ENCODE measurements around the gene TCTN1. TPM values are rescaled to one million over a fixed set of nuclear protein-coding genes. Genes with fewer than 3 reads are reported as not detected.
"Not testable (repeated sequence)": the region's sequence is repeated elsewhere in the genome, so short reads cannot be mapped to it uniquely, and the experiment has no call there.

TCTN1 gene
- total RNA-seq, 1 donor from 2014 or later: 9.9 TPM

DNA sequence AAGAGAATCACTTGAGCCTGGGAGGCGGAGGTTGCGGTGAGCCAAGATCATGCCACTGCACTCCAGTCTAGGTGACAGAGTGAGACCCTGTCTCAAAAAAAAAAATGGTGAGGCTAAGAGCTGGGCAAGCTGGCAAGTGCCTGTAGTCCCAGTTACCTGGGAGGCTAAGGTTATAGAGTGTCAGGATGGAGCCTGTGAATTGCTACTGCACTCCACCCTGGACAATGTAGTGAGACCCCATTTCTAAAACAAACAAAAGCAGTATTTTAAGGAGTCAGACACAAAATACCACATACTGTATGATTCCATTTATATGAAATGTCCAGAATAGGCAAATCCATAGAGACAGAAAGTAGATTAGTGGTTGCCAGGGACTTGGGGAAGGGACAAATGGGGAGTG, 26.8 kb upstream of the TCTN1 start:
- DNase-seq: not testable (repeated sequence)

DNA sequence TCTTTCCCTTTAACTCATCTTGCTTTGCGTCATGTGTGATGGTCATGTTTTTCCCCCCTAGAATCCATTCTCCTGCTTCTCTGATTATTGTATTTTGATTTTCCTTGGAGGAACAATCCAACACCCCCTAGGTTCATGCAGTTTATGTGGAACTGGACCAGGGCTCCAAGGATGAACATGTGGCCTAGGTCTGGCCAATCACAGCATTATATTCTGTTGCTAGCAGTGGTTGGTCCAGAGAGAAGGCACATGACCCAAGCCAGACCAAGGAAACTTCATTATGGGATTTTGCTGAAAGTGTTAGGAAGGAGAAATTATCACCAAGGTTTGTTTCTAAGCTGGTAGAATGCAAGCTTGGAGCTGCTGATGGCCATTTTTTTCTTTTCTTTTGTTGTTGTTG, 23.9 kb upstream of the TCTN1 start:
- no peak for DNase-seq

- no peak for DNase-seq
Measured at GRCh38 chr12:110590806-110591326, 23.1 kb upstream of the TCTN1 start.

DNA sequence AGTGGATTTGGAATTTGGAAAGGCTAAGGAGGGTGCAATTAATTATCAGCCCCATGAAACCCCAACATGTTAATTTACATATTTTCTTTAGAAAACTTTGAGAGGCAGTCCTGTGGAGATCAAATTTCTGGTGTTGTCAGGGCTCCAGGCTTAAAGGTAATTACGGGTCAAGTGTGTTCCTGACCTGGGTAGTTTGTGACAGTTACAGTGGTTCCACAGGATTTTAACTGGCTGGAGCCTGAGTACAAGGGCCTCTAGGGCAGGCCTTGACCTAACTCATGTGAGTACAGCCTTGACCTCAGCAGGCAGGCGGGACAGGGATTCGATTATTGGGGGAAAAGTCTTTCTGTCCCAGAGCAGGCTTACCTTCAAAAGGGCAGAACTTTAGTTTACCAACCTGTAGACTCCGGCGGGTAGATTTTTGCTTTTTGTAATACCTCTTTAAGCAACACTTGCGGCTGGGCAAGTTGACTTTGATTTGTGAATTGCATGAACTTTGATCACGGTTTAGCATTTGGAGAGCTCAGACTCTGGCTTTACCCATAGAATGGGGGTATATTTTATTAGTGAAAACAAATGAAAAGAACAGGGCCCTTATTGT, 22.4 kb upstream of the TCTN1 start:
- no peak for DNase-seq

DNA sequence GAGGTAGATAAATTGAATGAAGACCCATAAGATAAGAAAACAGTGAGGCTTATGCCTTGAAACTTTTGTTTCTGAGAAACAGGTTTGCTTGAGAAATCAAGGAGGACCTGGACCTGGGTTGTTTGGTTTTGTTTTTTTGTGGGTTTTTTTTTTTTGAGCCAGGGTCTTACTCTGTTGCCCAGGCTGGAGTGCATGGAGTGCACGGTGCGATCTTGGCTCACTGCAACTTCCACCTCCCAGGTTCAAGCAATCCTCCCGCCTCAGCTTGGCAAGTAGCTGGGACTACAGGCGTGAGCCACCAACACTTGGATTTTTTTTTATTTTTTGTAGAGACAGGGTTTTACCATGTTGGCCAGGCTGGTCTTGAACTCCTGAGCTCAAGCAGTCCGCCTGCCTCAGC, 21.9 kb upstream of the TCTN1 start:
- DNase-seq: no peak

DNA sequence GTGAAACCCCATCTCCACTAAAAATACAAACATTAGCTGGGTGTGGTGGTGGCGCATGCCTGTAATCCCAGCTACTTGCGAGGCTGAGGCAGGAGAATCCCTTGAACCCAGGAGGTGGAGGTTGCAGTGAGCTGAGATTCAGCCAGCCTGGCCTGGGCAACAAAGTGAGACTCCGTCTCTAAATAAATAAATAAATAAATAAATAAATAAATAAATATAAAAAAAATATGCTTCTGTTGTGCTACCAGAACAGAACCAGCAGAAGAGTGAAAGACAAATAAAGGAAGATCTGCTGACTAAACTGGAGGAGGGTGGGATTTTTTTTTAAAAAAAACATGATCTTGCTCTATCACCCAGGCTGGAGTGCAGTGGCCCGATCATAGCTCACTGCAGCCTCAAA, 21.0 kb upstream of the TCTN1 start:
- DNase-seq: not testable (repeated sequence)

GRCh38 chr12:110597885-110598284, 16.0 kb upstream of the TCTN1 start:
- no peak for DNase-seq

DNA sequence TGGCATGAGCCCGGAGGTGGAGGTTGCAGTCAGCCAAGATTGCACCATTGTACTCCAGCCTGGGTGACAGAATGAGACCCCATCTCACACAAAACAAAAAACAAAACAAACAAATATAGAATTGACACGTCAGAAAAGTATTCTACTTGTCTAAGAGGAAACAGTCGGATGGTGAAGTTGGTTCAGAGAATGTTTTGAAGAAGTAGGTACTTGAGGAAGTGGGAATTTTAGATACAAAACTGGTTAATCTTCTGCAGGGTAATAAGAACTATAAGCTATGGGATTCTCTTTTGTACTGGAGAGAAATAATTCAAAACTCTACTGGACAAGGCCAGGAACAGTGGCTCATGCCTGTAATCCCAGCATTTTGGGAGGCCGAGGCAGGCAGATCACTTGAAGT, 14.6 kb upstream of the TCTN1 start:
- DNase-seq: no peak

DNA sequence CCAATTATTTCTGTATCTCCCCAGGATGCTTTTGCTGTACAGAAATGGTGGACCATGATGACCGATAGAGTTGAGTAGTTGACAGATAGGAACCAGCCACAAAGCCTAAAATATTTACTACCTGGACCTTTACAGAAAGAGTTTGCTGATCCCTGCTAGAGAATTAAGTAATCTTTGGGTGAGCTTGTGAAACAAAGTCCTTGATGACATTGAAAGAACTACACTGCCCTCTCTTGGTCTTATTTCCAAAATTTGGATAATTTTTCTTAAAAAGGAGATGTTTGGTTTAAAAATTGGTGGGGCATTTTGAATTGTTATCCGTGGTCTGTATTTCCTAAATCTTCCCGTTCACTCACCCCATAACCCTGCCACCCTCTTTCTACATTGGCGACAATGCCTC, 13.7 kb upstream of the TCTN1 start:
- DNase-seq: peak; percentile 69

DNA sequence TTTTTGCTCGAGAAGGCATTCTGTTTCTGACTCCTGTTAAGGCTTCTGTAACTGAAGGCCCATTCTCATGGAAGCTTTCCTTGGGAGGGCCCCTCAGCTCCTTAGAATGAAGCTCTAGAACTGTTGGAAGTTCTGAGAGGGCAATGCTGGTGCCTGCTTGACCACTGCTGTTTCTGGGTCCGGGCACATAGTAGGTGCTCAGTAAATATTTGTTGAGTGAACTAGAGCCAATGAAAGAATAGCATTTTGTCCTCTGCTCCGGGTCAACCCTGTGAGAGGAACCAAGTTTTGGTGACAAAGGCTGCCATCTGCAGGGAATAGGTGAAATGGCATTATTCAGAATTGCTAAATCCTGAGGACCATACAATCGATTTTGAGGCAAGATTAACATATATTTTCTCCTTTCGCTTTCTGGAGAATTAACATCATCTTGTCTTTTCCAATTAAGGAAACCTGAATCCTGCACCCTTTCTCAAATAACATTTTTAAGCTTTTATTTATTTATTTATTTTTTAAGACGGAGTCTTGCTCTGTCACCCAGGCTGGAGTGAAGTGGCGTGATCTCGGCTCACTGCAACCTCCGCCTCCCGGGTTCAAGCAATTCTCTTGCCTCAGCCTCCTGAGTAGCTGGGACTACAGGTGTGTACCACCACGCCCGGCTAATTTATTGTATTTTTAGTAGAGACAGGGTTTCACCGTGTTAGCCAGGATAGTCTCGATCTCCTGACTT, 11.7 kb upstream of the TCTN1 start:
- peak; percentile 75 for DNase-seq

DNA sequence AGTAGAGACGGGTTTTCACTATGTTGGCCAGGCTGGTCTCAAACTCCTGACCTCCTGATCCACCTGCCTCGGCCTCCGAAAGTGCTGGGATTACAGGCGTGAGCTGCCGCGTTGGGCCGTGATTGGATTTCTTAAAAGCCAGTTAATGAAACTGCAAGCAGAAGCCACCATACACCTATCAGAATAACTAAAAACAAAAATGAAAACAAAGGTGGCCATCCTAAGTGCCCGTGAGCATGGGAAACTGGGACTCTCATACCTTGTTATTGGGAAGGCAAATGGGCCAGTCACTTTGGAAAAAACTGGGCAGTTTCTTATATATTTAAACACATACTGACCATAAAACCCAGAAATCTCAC, 7.7 kb upstream of the TCTN1 start:
- no peak for DNase-seq

- no peak for DNase-seq
Measured at GRCh38 chr12:110613071-110613770, 708 bp upstream of the TCTN1 start.

- DNase-seq: no peak
Measured at GRCh38 chr12:110615171-110615570, 1.2 kb downstream of the TCTN1 start.

- DNase-seq: no peak
Measured at GRCh38 chr12:110616471-110617115, 2.7 kb downstream of the TCTN1 start.

- no peak for DNase-seq
Measured at GRCh38 chr12:110619534-110619953, 5.6 kb downstream of the TCTN1 start.

DNA sequence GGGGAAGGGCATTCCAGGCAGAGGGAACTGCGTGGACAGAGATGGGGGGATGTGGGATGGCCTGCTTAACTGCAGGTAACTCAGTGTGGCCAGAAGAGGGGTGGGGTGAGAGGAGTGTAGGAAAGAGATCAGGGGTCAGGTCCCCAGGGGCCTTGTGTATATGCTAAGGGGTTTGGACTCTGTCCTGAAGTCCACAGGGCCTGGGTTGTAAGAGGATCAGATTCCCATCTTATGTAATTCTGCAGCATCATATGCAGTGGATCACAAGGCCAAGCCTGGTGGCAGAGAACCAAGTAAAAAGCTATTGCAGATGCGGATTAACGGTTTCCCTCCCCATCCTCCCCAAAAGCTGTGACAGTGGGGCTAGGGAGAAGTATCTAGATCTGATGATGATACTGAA, 8.7 kb downstream of the TCTN1 start:
- DNase-seq: no peak

GRCh38 chr12:110627500-110628195, 13.7 kb downstream of the TCTN1 start:
- no peak for DNase-seq

GRCh38 chr12:110635055-110635454, 21.1 kb downstream of the TCTN1 start:
- DNase-seq: no peak

GRCh38 chr12:110636516-110636915, 22.6 kb downstream of the TCTN1 start:
- DNase-seq: no peak

GRCh38 chr12:110637869-110638441, 24.0 kb downstream of the TCTN1 start:
- no peak for DNase-seq

DNA sequence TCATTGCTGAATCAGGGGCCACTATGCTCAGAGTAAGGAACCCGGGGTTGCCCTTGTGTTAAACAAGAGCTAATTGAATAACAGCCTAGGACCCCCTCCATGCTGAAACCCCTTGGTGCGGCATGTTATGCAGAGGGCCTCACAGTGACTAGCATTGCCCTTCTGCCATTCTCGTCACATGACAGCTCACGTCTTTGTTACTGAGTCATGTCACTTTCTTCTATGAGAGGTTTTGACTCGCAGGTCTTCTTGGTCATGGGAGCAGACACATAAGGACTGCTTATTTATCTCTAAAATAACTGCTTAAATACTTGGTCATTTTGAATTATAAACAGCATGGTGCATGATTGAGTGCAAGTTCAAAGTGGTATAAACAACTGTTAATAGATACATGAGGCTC, 24.9 kb downstream of the TCTN1 start:
- no peak for DNase-seq
